ENCODE measurements around the gene PROZ. TPM values are rescaled to one million over a fixed set of nuclear protein-coding genes. Genes with fewer than 3 reads are reported as not detected.

Gene PROZ
- total RNA-seq, 1 experiment from 2014 or later = not detected

GRCh38 chr13:113220141-113220598 is 61.7 kb downstream of the PROZ start:
- H2AFZ ChIP-seq (ENCODE audit: low read depth, low read length, poor library complexity, severe bottlenecking) = no peak overlapping the region
- peaks cover 13% of the 10 kb centered on the region; the same call in 1 of the 2 replicates for H4K20me1 ChIP-seq (ENCODE audit: insufficient read depth)
- H3K9me2 ChIP-seq (ENCODE audit: insufficient read depth) = no peaks in the 10 kb centered on the region
- RAD21 ChIA-PET (ENCODE audit: low non-redundant PET in 1 of 2, low total read pairs in 2 of 2, uncharacterized antibody in 2 of 2, unreplicated experiment in 2 of 2) = no interaction called here
- no peaks in the 10 kb centered on the region for H3K27me3 ChIP-seq (ENCODE audit: insufficient read depth, low read length)
- BruUV-seq (replicated peaks) = no TSS peak
- POLR2A ChIA-PET = no interaction called here
- H3K4me3 ChIP-seq (replicated peaks in 1 of 2; ENCODE audit: low read depth in 1 of 2, low read length in 2 of 2) = no peak overlapping the region
- ATAC-seq = no peak
- no peak overlapping the region for H3K27ac ChIP-seq (ENCODE audit: low read depth, low read length)
- no peaks in the 10 kb centered on the region for H3K9me3 ChIP-seq (ENCODE audit: control insufficient read depth in 1 of 2, insufficient read depth in 1 of 2, low read depth in 1 of 2, low read length in 2 of 2)
- DNase-seq (ENCODE audit: low read depth, low spot score) = no peak
- intact Hi-C loops (cut with micrococcal nuclease) = no loop called here
- no peak overlapping the region for H3K4me2 ChIP-seq (ENCODE audit: low read length)
- H3K36me3 ChIP-seq (ENCODE audit: control insufficient read depth in 1 of 2, insufficient read depth in 2 of 2, low read length in 2 of 2) = peaks cover 8 to 32% of the 10 kb centered on the region in 2 experiments; a peak in 3 of 4 replicates
- TF ChIP-seq FOSL1 (IDR thresholded peaks at IDR 0.05; ENCODE audit: low read depth) (no peak), TCF7L2 (IDR thresholded peaks at IDR 0.05; ENCODE audit: borderline replicate concordance, extremely low read depth, insufficient read depth, insufficient read length) (no peak), SRF (IDR thresholded peaks at IDR 0.05; ENCODE audit: low read depth) (no peak), EZH2phosphoT487 (IDR thresholded peaks at IDR 0.05; ENCODE audit: borderline replicate concordance) (no peak), ELF1 (IDR thresholded peaks at IDR 0.05; ENCODE audit: borderline replicate concordance, low read depth) (no peak), REST (IDR thresholded peaks at IDR 0.05; ENCODE audit: low read depth) (no peak), RAD21 (IDR thresholded peaks at IDR 0.05; ENCODE audit: low read depth) (no peak), EZH2 (IDR thresholded peaks at IDR 0.05) (no peak), ZBTB33 (IDR thresholded peaks at IDR 0.05; ENCODE audit: extremely low read depth, insufficient replicate concordance, low read length) (no peak), POLR2AphosphoS5 (IDR thresholded peaks at IDR 0.05; ENCODE audit: low read depth, low read length) (no peak), POLR2A (IDR thresholded peaks at IDR 0.05; ENCODE audit: borderline replicate concordance, extremely low read depth, insufficient read depth, insufficient read length) (no peak), EGR1 (IDR thresholded peaks at IDR 0.05; ENCODE audit: low read depth) (no peak), YY1 (IDR thresholded peaks at IDR 0.05; ENCODE audit: extremely low read depth, insufficient replicate concordance, low read depth, low read length) (no peak), JUND (IDR thresholded peaks at IDR 0.05) (no peak), CBX3 (IDR thresholded peaks at IDR 0.05; ENCODE audit: low read depth) (no peak), ZNF274 (IDR thresholded peaks at IDR 0.05; ENCODE audit: low read depth, low read length) (no peak), CEBPB (IDR thresholded peaks at IDR 0.05; ENCODE audit: low read depth) (no peak), ZFX (IDR thresholded peaks at IDR 0.05) (no peak)
- H3K9ac ChIP-seq (ENCODE audit: low read length) = no peak overlapping the region
- peaks cover 98% of the 10 kb centered on the region for H3K79me2 ChIP-seq (ENCODE audit: insufficient read depth, low read length)
- peaks cover 20 to 21% of the 10 kb centered on the region in 2 experiments for H3K4me1 ChIP-seq (ENCODE audit: control insufficient read depth in 1 of 2, insufficient read depth in 2 of 2, low read length in 2 of 2)
- CTCF ChIA-PET = no interaction called here

Measured in HCT116 (cell line).